Mesendoderm (in vitro differentiated cells): Measurements from ENCODE around the gene CCL1.
A peak's percentile ranks its signal among the peaks of the same experiment; 100 is the strongest.

Source experiments
- DNase-seq: peaks from one replicate; pipeline ENCODE4 v3.0.0; 2013
- H2AK5ac ChIP-seq: 2 replicates; pipeline ENCODE4 v1.6.1; 2013; ENCODE audit warnings: low read length, inconsistent platforms
- H2BK120ac ChIP-seq: 2 replicates; pipeline ENCODE4 v1.6.1; 2013; ENCODE audit warnings: low read depth, mild to moderate bottlenecking, low read length, moderate library complexity, mixed read lengths
- H2BK15ac ChIP-seq: replicated peaks from 2 replicates; pipeline ENCODE4 v1.6.1; 2013; ENCODE audit warnings: low read depth, mild to moderate bottlenecking, moderate library complexity
- H2BK5ac ChIP-seq: 2 replicates; pipeline ENCODE4 v1.6.1; 2013; ENCODE audit warnings: low read length, inconsistent platforms
- H3K18ac ChIP-seq: 2 replicates; pipeline ENCODE4 v1.6.1; 2013; ENCODE audit warnings: mild to moderate bottlenecking, low read length, mixed read lengths
- H3K23ac ChIP-seq: one replicate; pipeline ENCODE4 v1.6.1; 2013; ENCODE audit warnings: low read length
- H3K27ac ChIP-seq: 2 replicates; pipeline ENCODE4 v1.5.1; 2013; ENCODE audit warnings: low read depth, mild to moderate bottlenecking, inconsistent platforms, low read length, moderate library complexity
- H3K27me3 ChIP-seq: 2 replicates; pipeline ENCODE4 v1.6.1; 2013; ENCODE audit warnings: low read length, control low read depth, mild to moderate bottlenecking, inconsistent platforms; ENCODE audit not compliant: insufficient read depth, poor library complexity
- H3K36me3 ChIP-seq: 2 replicates; pipeline ENCODE4 v1.6.1; 2013; ENCODE audit warnings: low read length, inconsistent platforms; ENCODE audit not compliant: control insufficient read depth, insufficient read depth
- H3K4ac ChIP-seq: one replicate; pipeline ENCODE4 v1.6.1; 2013; ENCODE audit warnings: low read depth, mild to moderate bottlenecking, low read length, moderate library complexity
- H3K4me1 ChIP-seq: 2 replicates; pipeline ENCODE4 v1.6.1; 2013; ENCODE audit warnings: low read depth, low read length, inconsistent platforms; ENCODE audit not compliant: control insufficient read depth
- H3K4me2 ChIP-seq: 2 replicates; pipeline ENCODE4 v1.6.1; 2013; ENCODE audit warnings: low read length
- H3K4me3 ChIP-seq: 2 replicates; pipeline ENCODE4 v1.5.1; 2013; ENCODE audit warnings: mild to moderate bottlenecking, low read length
- H3K56ac ChIP-seq: one replicate; pipeline ENCODE4 v1.6.1; 2013; ENCODE audit warnings: low read length
- H3K79me1 ChIP-seq: 2 replicates; pipeline ENCODE4 v1.6.1; 2013; ENCODE audit warnings: low read length, inconsistent platforms
- H3K79me2 ChIP-seq: 2 replicates; pipeline ENCODE4 v1.6.1; 2013; ENCODE audit warnings: mild to moderate bottlenecking, low read length; ENCODE audit not compliant: control insufficient read depth, insufficient read depth
- H3K9ac ChIP-seq: 2 replicates; pipeline ENCODE4 v1.6.1; 2013; ENCODE audit warnings: low read length, inconsistent platforms
- H4K5ac ChIP-seq: one replicate; pipeline ENCODE4 v1.6.1; 2013; ENCODE audit warnings: low read length
- H4K8ac ChIP-seq: one replicate; pipeline ENCODE4 v1.6.1; 2013; ENCODE audit warnings: low read depth, mild to moderate bottlenecking, control low read depth, low read length, moderate library complexity
- WGBS: extraction: QIAGEN DNeasy Blood & Tissue Kit; methylation state at CpG from one replicate; pipeline ENCODE4 v1.1.7; 2013; ENCODE audit warnings: low lambda C conversion rate, missing lambda C conversion rate; ENCODE audit not compliant: insufficient coverage; ENCODE audit errors: extremely low coverage; 5-methylcytosine and 5-hydroxymethylcytosine counted together

The CCL1 gene

DNA sequence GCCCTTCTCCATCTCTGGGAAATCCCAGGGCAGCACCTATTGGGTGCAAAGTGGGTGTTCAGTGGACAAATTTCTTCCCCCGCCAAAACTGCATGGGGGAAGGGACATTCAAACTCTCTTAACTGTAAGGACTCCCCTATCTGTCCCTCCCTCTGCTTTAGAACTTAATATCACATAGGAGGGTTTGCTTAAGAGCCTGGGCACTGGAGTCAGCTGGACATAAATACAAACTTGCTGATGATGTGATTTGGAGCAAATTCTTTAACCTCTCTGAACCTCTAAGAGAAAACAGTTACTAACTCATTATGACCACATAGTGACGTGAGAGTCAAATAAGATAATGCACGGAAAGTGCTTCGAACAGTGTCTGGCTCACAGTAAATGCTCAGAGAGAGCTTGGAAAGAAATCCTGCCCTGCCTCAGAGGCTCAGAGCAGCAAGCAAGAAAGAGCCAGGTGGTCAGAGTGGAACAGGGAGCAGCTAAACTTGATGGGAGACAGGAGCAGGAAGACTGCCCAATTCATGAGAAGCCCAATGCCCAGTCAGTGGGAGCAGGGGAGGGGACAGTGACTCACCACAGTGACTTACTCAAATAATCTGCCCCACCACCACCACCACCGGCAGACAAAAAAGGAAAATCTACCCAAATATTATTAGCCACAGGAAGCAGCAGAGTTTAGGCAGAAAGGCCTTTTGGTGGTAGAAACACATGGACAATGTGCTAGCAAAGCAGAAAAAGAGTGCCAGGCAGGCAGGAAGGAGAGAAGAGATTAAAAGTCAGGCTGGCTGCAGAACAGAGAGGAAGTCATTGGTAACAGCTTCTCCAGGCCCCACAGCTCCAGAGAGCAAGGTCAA is 23.9 kb upstream of the CCL1 start:
- H4K5ac ChIP-seq, result no peak overlapping the region

DNA sequence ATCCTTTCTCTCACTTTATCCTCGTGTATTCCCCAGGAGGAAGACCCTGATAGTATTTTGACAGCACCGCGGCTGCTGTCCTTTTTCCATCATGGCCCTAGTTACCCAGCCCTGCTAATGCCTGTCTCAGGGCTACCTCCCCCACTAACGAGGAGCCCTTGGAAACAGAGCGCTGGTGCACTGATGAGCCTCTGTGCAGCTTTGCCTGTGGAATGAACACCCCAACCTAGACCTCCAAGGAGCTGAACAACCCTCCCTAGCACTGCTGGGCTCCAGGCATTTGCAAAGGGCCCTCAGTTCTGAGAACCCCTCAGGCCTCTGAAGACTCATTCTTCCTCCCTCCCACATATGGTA is 23.3 kb upstream of the CCL1 start:
- Histone ChIP-seq H3K56ac (no peak overlapping the region), H2BK5ac (no peak overlapping the region), H3K4me3 (no peak overlapping the region), H3K9ac (no peak overlapping the region), H3K23ac (no peak overlapping the region), H3K4ac (no peak overlapping the region), H2BK120ac (no peak overlapping the region), H4K8ac (no peak overlapping the region), H3K4me2 (no peak overlapping the region), H4K5ac (no peak overlapping the region), H3K36me3 (no peaks in the 10 kb centered on the region), H2BK15ac (no peak overlapping the region), H2AK5ac (no peak overlapping the region), H3K4me1 (peaks cover 2% of the 10 kb centered on the region), H3K79me2 (no peaks in the 10 kb centered on the region), H3K27me3 (no peaks in the 10 kb centered on the region), H3K18ac (peak overlapping the region; percentile 22), H3K27ac (no peak overlapping the region), H3K79me1 (no peaks in the 10 kb centered on the region)
- no peak for DNase-seq
- no CpG with 5 or more reads among the region's 5 CpGs for WGBS

More for the DNA sequence above, 23.9 kb upstream of the CCL1 start:
- H3K4ac ChIP-seq, result no peak overlapping the region
- H3K36me3 ChIP-seq, result no peaks in the 10 kb centered on the region
- no CpG with 5 or more reads among the region's 5 CpGs for WGBS
- no peak overlapping the region for H2AK5ac ChIP-seq
- H3K27ac ChIP-seq, result no peak overlapping the region
- H2BK120ac ChIP-seq, result no peak overlapping the region
- no peak overlapping the region for H4K8ac ChIP-seq
- no peaks in the 10 kb centered on the region for H3K27me3 ChIP-seq
- H3K56ac ChIP-seq, result no peak overlapping the region
- no peak overlapping the region for H2BK15ac ChIP-seq
- no peak overlapping the region for H3K4me3 ChIP-seq
- no peak overlapping the region for H2BK5ac ChIP-seq
- H3K79me2 ChIP-seq, result no peaks in the 10 kb centered on the region
- peaks cover 2% of the 10 kb centered on the region for H3K4me1 ChIP-seq
- no peak overlapping the region for H3K4me2 ChIP-seq
- H3K79me1 ChIP-seq, result no peaks in the 10 kb centered on the region
- DNase-seq, result no peak
- H3K9ac ChIP-seq, result no peak overlapping the region
- no peak overlapping the region for H3K23ac ChIP-seq
- peak overlapping the region; percentile 22 for H3K18ac ChIP-seq

DNA sequence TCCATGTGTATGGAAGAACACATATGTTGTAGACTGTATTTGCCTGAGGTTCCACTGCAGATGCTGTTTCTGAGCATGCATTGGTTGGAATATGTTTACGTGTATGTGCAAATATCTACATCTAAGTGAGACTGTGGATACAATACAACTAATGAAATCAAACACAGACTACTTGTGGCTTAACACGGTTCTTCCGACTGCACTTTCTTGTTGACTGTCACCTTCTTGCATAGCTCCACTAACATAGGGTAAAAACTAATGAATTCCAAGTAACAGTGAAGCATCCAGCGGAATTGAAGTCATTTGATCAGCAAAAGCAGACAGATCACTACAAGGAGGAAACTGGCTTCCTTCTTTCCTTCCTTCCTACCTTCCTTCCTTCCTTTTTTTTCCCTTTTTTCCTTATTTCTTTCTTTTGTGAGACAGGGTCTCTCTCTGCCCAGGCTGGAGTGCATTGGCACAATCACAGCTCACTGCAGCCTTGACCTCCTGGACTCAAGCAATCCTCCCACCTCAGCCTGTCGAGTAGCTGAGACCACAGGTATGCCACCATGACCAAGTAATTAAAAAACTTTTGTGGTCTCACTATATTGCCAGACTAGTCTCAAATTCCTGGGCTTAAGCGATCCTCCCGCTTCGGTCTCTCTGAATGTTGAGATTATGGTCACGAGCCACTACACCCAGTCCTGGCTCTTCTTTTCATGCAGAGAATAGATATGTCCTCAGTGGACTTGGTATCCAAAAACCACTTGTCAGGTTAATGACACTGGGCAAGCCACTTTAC is 22.0 kb upstream of the CCL1 start:
- no peaks in the 10 kb centered on the region for H3K79me2 ChIP-seq
- H3K79me1 ChIP-seq, result no peaks in the 10 kb centered on the region
- H4K8ac ChIP-seq, result no peak overlapping the region
- DNase-seq, result no peak
- no peaks in the 10 kb centered on the region for H3K27me3 ChIP-seq
- H3K9ac ChIP-seq, result no peak overlapping the region
- no peaks in the 10 kb centered on the region for H3K36me3 ChIP-seq
- no peak overlapping the region for H2BK5ac ChIP-seq
- no peak overlapping the region for H3K23ac ChIP-seq
- no peak overlapping the region for H3K4me2 ChIP-seq
- H3K18ac ChIP-seq, result no peak overlapping the region
- no peak overlapping the region for H2BK15ac ChIP-seq
- H3K56ac ChIP-seq, result no peak overlapping the region
- no CpG with 5 or more reads among the region's 9 CpGs for WGBS
- H3K4me3 ChIP-seq, result no peak overlapping the region
- H3K4ac ChIP-seq, result no peak overlapping the region
- no peak overlapping the region for H4K5ac ChIP-seq
- no peak overlapping the region for H2AK5ac ChIP-seq
- H2BK120ac ChIP-seq, result no peak overlapping the region
- H3K27ac ChIP-seq, result no peak overlapping the region
- peaks cover 2% of the 10 kb centered on the region for H3K4me1 ChIP-seq

DNA sequence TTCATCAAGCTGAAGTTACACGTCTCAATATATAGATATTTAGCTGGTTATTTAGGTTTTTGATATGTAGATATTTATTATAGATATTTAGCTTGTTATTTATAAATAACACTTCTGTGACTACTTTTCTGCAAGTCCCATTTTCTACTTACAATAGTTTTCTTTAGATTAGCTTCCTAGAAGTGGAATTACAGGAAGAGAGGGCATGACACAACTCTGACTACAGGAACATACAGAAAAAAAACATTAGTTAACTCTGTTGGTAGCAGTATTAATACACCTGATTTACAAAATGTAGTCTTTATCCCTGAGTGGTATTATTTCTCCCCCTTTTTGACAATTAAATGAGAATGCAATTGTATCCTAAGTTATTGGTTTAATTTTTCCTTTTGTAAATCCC is 21.2 kb upstream of the CCL1 start:
- H2BK15ac ChIP-seq, result no peak overlapping the region
- no peak overlapping the region for H3K4me2 ChIP-seq
- no peak overlapping the region for H3K4me3 ChIP-seq
- no peak overlapping the region for H4K5ac ChIP-seq
- DNase-seq, result no peak
- no peaks in the 10 kb centered on the region for H3K27me3 ChIP-seq
- no peak overlapping the region for H3K23ac ChIP-seq
- H3K9ac ChIP-seq, result no peak overlapping the region
- no peak overlapping the region for H3K56ac ChIP-seq
- H3K79me1 ChIP-seq, result no peaks in the 10 kb centered on the region
- peaks cover 2% of the 10 kb centered on the region for H3K4me1 ChIP-seq
- H3K27ac ChIP-seq, result no peak overlapping the region
- no peak overlapping the region for H3K18ac ChIP-seq
- H4K8ac ChIP-seq, result no peak overlapping the region
- no peak overlapping the region for H2BK5ac ChIP-seq
- H2AK5ac ChIP-seq, result no peak overlapping the region
- H3K36me3 ChIP-seq, result no peaks in the 10 kb centered on the region
- H3K79me2 ChIP-seq, result no peaks in the 10 kb centered on the region
- WGBS, result 80% methylated on average over 1 of the region's 1 CpG
- no peak overlapping the region for H2BK120ac ChIP-seq
- no peak overlapping the region for H3K4ac ChIP-seq

DNA sequence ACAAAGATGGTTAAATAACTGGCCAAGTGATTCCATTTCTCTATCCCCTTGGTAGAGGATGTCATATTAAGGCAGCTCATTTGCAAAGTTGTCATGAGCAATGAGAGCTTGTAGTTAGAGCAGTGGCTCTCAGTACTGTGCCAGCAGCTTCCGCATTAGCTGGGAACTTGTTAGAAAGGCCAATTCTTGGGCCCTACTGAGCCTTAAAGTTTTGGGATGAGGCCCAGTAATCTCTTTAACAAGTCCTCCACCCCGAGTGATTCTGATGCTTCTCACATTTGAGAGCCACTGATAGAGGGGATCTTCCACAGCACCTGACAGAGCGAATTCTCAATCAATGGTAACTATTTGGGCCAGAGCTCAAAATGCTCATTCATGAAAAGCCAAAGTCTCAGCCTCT is 20.2 kb upstream of the CCL1 start:
- Histone ChIP-seq H3K4me2 (no peak overlapping the region), H2BK120ac (no peak overlapping the region), H3K23ac (no peak overlapping the region), H3K9ac (no peak overlapping the region), H4K8ac (no peak overlapping the region), H3K56ac (no peak overlapping the region), H4K5ac (no peak overlapping the region), H3K18ac (no peak overlapping the region), H2BK15ac (no peak overlapping the region), H3K27me3 (no peaks in the 10 kb centered on the region), H3K79me1 (no peaks in the 10 kb centered on the region), H3K4me3 (no peak overlapping the region), H3K79me2 (no peaks in the 10 kb centered on the region), H2BK5ac (no peak overlapping the region), H3K4me1 (peaks cover 2% of the 10 kb centered on the region), H3K27ac (no peak overlapping the region), H3K36me3 (no peaks in the 10 kb centered on the region), H3K4ac (no peak overlapping the region), H2AK5ac (no peak overlapping the region)
- no CpG with 5 or more reads among the region's 3 CpGs for WGBS
- no peak for DNase-seq
